ENCODE data around the gene SCARF2.
"Not testable (repeated sequence)": the region's sequence is repeated elsewhere in the genome, so short reads cannot be mapped to it uniquely, and the experiment has no call there.

Gene SCARF2

DNA sequence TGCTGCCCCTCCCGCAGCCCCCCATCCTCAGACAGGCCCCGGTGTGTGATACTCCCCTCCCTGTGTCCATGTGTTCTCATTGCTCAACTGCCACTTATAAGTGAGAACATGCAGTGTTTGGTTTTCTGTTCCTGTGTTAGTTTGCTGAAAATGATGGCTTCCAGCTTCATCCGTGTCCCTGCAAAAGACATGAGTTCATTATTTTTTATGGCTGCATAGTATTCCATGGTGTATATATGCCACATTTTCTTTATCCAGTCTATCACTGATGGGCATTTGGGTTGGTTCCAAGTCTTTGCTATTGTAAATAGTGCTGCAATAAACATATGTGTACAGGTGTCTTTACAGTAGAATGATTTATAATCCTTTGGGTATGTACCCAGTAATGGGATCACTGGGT is 22.4 kb downstream of the SCARF2 start:
- H3K36me3 ChIP-seq (ENCODE audit: control insufficient read depth, insufficient read depth, low read length); H3K27ac ChIP-seq (ENCODE audit: low read depth, low read length, severe bottlenecking); H3K4me1 ChIP-seq (ENCODE audit: control insufficient read depth, insufficient read depth, low read length, poor library complexity, severe bottlenecking); H3K4me3 ChIP-seq (ENCODE audit: extremely low read depth, insufficient read depth, low read length, poor library complexity, severe bottlenecking); H3K9me3 ChIP-seq (ENCODE audit: control insufficient read depth, low read length): not testable (repeated sequence)
- WGBS, 2 experiments (ENCODE audit: insufficient coverage in 2 of 2), result 79% methylated on average over 2 of the region's 3 CpGs; no CpG with 5 or more reads in 1 of the 2 experiments

DNA sequence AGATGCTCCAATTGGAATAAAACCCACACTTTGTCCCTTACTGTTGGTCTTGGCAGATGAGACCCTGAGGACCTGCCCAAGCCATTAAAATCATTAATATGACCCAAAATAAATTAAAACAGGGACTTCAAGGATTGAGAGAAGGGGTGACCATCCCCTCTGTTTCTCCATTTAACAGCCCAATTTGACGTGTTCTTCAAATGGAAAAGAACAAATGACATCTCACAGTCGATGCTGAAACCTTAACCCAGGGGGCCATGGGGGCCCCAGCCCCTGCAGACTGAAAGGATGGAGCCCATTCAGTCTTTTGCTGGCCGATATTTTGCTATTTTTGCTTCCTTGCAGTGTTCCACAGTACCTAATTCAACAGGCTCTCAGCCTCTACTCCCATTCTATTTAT is 23.2 kb downstream of the SCARF2 start:
- no peaks in the 10 kb centered on the region for H3K9me3 ChIP-seq (ENCODE audit: control insufficient read depth, low read length)

DNA sequence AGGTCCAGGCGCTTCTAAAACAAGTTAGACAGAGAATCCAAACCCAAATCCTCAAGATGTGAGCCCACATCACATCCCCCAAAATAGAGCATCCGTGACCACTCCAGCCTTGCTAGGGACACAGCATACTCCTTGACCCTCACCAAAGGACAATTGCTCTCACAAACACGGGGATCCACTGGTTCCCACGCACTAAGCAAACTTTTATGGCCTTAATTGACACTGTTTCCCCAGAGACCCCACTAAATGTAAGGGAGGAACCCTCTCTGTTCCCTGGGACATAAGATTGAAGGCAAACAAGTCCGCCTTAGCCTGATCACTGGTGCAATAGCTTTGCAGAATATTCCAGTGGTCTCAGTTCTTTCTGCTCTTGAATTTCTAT is 23.6 kb downstream of the SCARF2 start:
- H3K4me1 ChIP-seq (ENCODE audit: control insufficient read depth, insufficient read depth, low read length, poor library complexity, severe bottlenecking), result peaks cover 3% of the 10 kb centered on the region
- H3K4me3 ChIP-seq (ENCODE audit: extremely low read depth, insufficient read depth, low read length, poor library complexity, severe bottlenecking), result no peak overlapping the region
- H3K27ac ChIP-seq (ENCODE audit: low read depth, low read length, severe bottlenecking), result no peak overlapping the region
- H3K9me3 ChIP-seq (ENCODE audit: control insufficient read depth, low read length), result no peaks in the 10 kb centered on the region
- no peaks in the 10 kb centered on the region for H3K36me3 ChIP-seq (ENCODE audit: control insufficient read depth, insufficient read depth, low read length)
- WGBS, 2 experiments (ENCODE audit: insufficient coverage in 2 of 2), result 80 to 94% methylated on average over 3 to 5 of the region's 5 CpGs

More for the DNA sequence above, 23.2 kb downstream of the SCARF2 start:
- H3K4me1 ChIP-seq (ENCODE audit: control insufficient read depth, insufficient read depth, low read length, poor library complexity, severe bottlenecking), result peaks cover 3% of the 10 kb centered on the region
- H3K27ac ChIP-seq (ENCODE audit: low read depth, low read length, severe bottlenecking), result no peak overlapping the region
- no peak overlapping the region for H3K4me3 ChIP-seq (ENCODE audit: extremely low read depth, insufficient read depth, low read length, poor library complexity, severe bottlenecking)
- no peaks in the 10 kb centered on the region for H3K36me3 ChIP-seq (ENCODE audit: control insufficient read depth, insufficient read depth, low read length)
- 79 to 88% methylated on average over 2 of the region's 3 CpGs for WGBS, 2 experiments (ENCODE audit: insufficient coverage in 2 of 2)

- WGBS, 2 experiments (ENCODE audit: insufficient coverage in 2 of 2), result 91 to 98% methylated on average over 7 of the region's 9 CpGs
- H3K9me3 ChIP-seq (ENCODE audit: control insufficient read depth, low read length), result no peaks in the 10 kb centered on the region
These were observed 24.2 kb downstream of the SCARF2 start for GRCh38 chr22:20413217-20414058.

DNA sequence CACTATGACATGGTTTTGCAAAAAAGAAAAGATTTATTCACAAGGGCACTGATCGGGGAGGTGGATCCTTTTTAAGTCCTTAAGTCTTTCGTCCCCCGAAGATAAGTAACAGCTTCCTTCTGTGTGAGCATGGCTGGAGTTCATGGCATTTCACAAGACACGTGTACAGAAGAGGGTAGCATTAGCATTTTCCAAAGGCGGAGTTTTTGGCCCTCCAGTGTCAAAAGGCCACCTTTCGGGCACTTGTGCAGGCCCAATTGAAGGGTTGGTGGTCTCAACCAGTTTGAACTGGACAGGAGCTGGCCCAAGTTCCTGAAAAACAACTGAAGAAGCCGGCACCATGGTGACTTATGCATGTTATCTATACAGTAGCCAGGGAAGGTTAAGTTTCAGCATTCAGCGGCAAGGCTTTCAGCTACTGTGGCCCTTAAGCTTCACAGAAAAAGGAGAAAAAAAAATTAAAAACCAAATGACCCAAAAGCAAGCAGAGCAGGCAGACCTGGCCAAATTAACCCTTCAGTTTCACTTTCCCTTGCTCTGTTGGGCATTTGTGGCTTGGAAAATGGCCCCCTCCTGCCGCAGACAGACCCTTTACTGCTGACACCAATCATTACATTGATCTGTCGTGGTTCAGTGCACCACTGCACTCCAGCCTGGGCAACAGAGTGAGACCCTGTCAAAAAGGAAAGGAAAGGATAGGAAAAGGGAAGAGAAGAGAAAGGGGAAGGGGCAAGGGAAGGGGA is 25.0 kb downstream of the SCARF2 start:
- no peak overlapping the region for H3K27ac ChIP-seq (ENCODE audit: low read depth, low read length, severe bottlenecking)
- WGBS, 2 experiments (ENCODE audit: insufficient coverage in 2 of 2), result 92 to 93% methylated on average over 8 of the region's 10 CpGs
- H3K4me3 ChIP-seq (ENCODE audit: extremely low read depth, insufficient read depth, low read length, poor library complexity, severe bottlenecking), result no peak overlapping the region
- peaks cover 5% of the 10 kb centered on the region for H3K36me3 ChIP-seq (ENCODE audit: control insufficient read depth, insufficient read depth, low read length)
- H3K4me1 ChIP-seq (ENCODE audit: control insufficient read depth, insufficient read depth, low read length, poor library complexity, severe bottlenecking), result peaks cover 3% of the 10 kb centered on the region
- H3K9me3 ChIP-seq (ENCODE audit: control insufficient read depth, low read length), result no peaks in the 10 kb centered on the region

More at GRCh38 chr22:20413217-20414058, 24.2 kb downstream of the SCARF2 start:
- peaks cover 3% of the 10 kb centered on the region for H3K4me1 ChIP-seq (ENCODE audit: control insufficient read depth, insufficient read depth, low read length, poor library complexity, severe bottlenecking)
- no peak overlapping the region for H3K4me3 ChIP-seq (ENCODE audit: extremely low read depth, insufficient read depth, low read length, poor library complexity, severe bottlenecking)
- H3K36me3 ChIP-seq (ENCODE audit: control insufficient read depth, insufficient read depth, low read length), result no peaks in the 10 kb centered on the region
- H3K27ac ChIP-seq (ENCODE audit: low read depth, low read length, severe bottlenecking), result no peak overlapping the region

DNA sequence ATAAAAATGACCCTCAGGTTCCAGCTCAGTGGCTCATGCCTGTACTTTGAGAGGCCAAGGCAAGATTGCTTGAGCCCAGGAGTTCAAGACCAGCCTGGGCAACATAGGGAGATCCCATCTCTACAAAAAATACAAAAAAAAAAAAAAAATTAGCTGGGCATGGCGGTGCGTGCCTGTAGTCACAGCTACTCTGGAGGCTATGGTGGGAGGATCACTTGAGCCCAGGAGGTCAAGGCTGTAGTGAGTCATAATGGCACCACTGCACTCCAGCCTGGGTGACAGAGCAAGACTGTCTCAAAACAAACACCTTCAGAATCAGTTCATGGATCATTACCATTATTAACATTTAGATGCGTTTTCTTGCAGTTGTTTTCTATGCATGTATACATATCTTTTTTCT is 28.2 kb downstream of the SCARF2 start:
- not testable (repeated sequence) for H3K9me3 ChIP-seq (ENCODE audit: control insufficient read depth, low read length); H3K4me1 ChIP-seq (ENCODE audit: control insufficient read depth, insufficient read depth, low read length, poor library complexity, severe bottlenecking); H3K27ac ChIP-seq (ENCODE audit: low read depth, low read length, severe bottlenecking); H3K4me3 ChIP-seq (ENCODE audit: extremely low read depth, insufficient read depth, low read length, poor library complexity, severe bottlenecking)
- WGBS, 2 experiments (ENCODE audit: insufficient coverage in 2 of 2), result 100% methylated on average over 2 of the region's 3 CpGs; no CpG with 5 or more reads in 1 of the 2 experiments
- peaks cover 27% of the 10 kb centered on the region for H3K36me3 ChIP-seq (ENCODE audit: control insufficient read depth, insufficient read depth, low read length)

DNA sequence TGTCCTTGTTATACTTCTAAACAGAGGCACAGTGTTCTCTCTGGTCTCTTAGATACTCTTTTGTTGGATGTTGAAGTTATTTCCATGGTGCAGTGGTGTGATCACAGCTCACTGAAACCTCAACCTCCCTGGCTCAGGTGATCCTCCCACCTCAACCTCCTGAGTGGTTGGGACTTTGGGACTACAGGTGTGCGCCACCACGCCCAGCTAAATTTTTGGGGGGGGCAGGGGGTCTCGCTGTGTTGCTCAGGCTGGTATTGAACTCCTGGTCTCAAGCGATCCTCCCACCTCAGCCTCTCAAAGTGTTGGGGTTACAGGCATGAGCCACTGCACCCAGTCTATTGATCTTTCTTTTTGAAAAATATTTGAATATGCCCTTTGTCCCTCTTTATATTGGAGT is 28.7 kb downstream of the SCARF2 start:
- Histone ChIP-seq H3K27ac (ENCODE audit: low read depth, low read length, severe bottlenecking) (no peak overlapping the region), H3K36me3 (ENCODE audit: control insufficient read depth, insufficient read depth, low read length) (peaks cover 32% of the 10 kb centered on the region), H3K4me1 (ENCODE audit: control insufficient read depth, insufficient read depth, low read length, poor library complexity, severe bottlenecking) (peaks cover 3% of the 10 kb centered on the region), H3K4me3 (ENCODE audit: extremely low read depth, insufficient read depth, low read length, poor library complexity, severe bottlenecking) (no peak overlapping the region), H3K9me3 (ENCODE audit: control insufficient read depth, low read length) (no peaks in the 10 kb centered on the region)
- WGBS, 2 experiments (ENCODE audit: insufficient coverage in 2 of 2), result 90 to 97% methylated on average over 3 to 4 of the region's 4 CpGs

- H3K9me3 ChIP-seq (ENCODE audit: control insufficient read depth, low read length), result no peaks in the 10 kb centered on the region
- WGBS, 2 experiments (ENCODE audit: insufficient coverage in 2 of 2), result 100% methylated on average over 1 of the region's 3 CpGs; no CpG with 5 or more reads in 1 of the 2 experiments
- H3K4me1 ChIP-seq (ENCODE audit: control insufficient read depth, insufficient read depth, low read length, poor library complexity, severe bottlenecking), result peaks cover 1% of the 10 kb centered on the region
- no peak overlapping the region for H3K27ac ChIP-seq (ENCODE audit: low read depth, low read length, severe bottlenecking)
- peaks cover 39% of the 10 kb centered on the region for H3K36me3 ChIP-seq (ENCODE audit: control insufficient read depth, insufficient read depth, low read length)
- H3K4me3 ChIP-seq (ENCODE audit: extremely low read depth, insufficient read depth, low read length, poor library complexity, severe bottlenecking), result no peak overlapping the region
These were observed 29.8 kb downstream of the SCARF2 start for GRCh38 chr22:20407829-20408228.

- H3K27ac ChIP-seq (ENCODE audit: low read depth, low read length, severe bottlenecking), result no peak overlapping the region
- H3K9me3 ChIP-seq (ENCODE audit: control insufficient read depth, low read length), result no peaks in the 10 kb centered on the region
- WGBS, 2 experiments (ENCODE audit: insufficient coverage in 2 of 2), result 93 to 96% methylated on average over 9 to 10 of the region's 13 CpGs
- H3K4me1 ChIP-seq (ENCODE audit: control insufficient read depth, insufficient read depth, low read length, poor library complexity, severe bottlenecking), result no peaks in the 10 kb centered on the region
- H3K36me3 ChIP-seq (ENCODE audit: control insufficient read depth, insufficient read depth, low read length), result peaks cover 39% of the 10 kb centered on the region
- no peak overlapping the region for H3K4me3 ChIP-seq (ENCODE audit: extremely low read depth, insufficient read depth, low read length, poor library complexity, severe bottlenecking)
These were observed 30.8 kb downstream of the SCARF2 start for GRCh38 chr22:20406686-20407408.

DNA sequence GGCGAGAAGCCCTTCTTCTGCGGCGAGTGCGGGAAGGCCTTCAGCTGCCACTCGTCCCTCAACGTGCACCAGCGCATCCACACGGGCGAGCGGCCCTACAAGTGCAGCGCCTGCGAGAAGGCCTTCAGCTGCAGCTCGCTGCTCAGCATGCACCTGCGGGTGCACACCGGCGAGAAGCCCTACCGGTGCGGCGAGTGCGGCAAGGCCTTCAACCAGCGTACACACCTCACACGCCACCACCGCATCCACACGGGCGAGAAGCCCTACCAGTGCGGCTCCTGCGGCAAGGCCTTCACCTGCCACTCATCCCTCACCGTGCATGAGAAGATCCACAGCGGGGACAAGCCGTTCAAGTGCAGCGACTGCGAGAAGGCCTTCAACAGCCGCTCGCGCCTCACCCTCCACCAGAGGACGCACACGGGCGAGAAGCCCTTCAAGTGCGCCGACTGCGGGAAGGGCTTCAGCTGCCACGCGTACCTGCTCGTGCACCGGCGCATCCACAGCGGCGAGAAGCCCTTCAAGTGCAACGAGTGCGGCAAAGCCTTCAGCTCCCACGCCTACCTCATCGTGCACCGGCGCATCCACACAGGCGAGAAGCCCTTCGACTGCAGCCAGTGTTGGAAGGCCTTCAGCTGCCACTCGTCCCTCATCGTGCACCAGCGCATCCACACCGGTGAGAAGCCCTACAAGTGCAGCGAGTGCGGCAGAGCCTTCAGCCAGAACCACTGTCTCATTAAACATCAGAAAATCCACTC is 31.5 kb downstream of the SCARF2 start:
- Histone ChIP-seq H3K9me3 (ENCODE audit: control insufficient read depth, low read length) (no peaks in the 10 kb centered on the region), H3K4me3 (ENCODE audit: extremely low read depth, insufficient read depth, low read length, poor library complexity, severe bottlenecking) (no peak overlapping the region), H3K4me1 (ENCODE audit: control insufficient read depth, insufficient read depth, low read length, poor library complexity, severe bottlenecking) (no peaks in the 10 kb centered on the region), H3K36me3 (ENCODE audit: control insufficient read depth, insufficient read depth, low read length) (peaks cover 46% of the 10 kb centered on the region), H3K27ac (ENCODE audit: low read depth, low read length, severe bottlenecking) (no peak overlapping the region)
- 94 to 95% methylated on average over 48 to 57 of the region's 62 CpGs for WGBS, 2 experiments (ENCODE audit: insufficient coverage in 2 of 2)

Data from mesodermal cell (in vitro differentiated cells).